Erythroblast (primary cell): ENCODE results near the gene ITIH6.

ENCODE experiments used
- GATA1 ChIP-seq: IDR thresholded peaks from 2 replicates; pipeline ENCODE4 v1.6.1; 2011; ENCODE audit warnings: low read depth, mild to moderate bottlenecking, control low read depth, low read length, moderate library complexity
- POLR2A ChIP-seq: IDR thresholded peaks from 2 replicates; pipeline ENCODE4 v1.6.1; 2011; ENCODE audit warnings: mild to moderate bottlenecking, low read length

- TF ChIP-seq POLR2A (no peak), GATA1 (no peak)
Measured at GRCh38 chrX:54747733-54748393, 50.2 kb downstream of the ITIH6 start.
